Islet precursor cell (in vitro differentiated cells): ENCODE results near the gene MAD2L1BP.
"Not testable (repeated sequence)": the region's sequence is repeated elsewhere in the genome, so short reads cannot be mapped to it uniquely, and the experiment has no call there.

Source experiments
- DNase-seq: peaks from one replicate; pipeline ENCODE4 v3.0.0-alpha.2; 2018

MAD2L1BP gene

GRCh38 chr6:43635387-43636307 lies at the start of gene MAD2L1BP:
Gene MAD2L1BP (plus strand): TSS chr6:43635840. CDS start chr6:43635876, 36 bp downstream.
- DNase-seq: peak; percentile 87

- DNase-seq: no peak
Measured at GRCh38 chr6:43588194-43588593, 47.4 kb upstream of the MAD2L1BP start.

GRCh38 chr6:43589564-43589963 lies 46.1 kb upstream of the MAD2L1BP start:
- DNase-seq: not testable (repeated sequence)

- DNase-seq: no peak
Measured at GRCh38 chr6:43593938-43594337, 41.7 kb upstream of the MAD2L1BP start.

GRCh38 chr6:43600595-43600994 lies 35.0 kb upstream of the MAD2L1BP start:
- DNase-seq: no peak

- no peak for DNase-seq
Measured at GRCh38 chr6:43604174-43604573, 31.5 kb upstream of the MAD2L1BP start.

- DNase-seq: no peak
Measured at GRCh38 chr6:43606019-43606418, 29.6 kb upstream of the MAD2L1BP start.

GRCh38 chr6:43608310-43608763 lies 27.3 kb upstream of the MAD2L1BP start:
- DNase-seq: peak; percentile 80

GRCh38 chr6:43608807-43609206 lies 26.8 kb upstream of the MAD2L1BP start:
- DNase-seq: no peak

- no peak for DNase-seq
Measured at GRCh38 chr6:43609402-43609801, 26.2 kb upstream of the MAD2L1BP start.

GRCh38 chr6:43610431-43610830 lies 25.2 kb upstream of the MAD2L1BP start:
- DNase-seq: no peak

GRCh38 chr6:43613721-43614395 lies 21.8 kb upstream of the MAD2L1BP start:
- no peak for DNase-seq

GRCh38 chr6:43614396-43614730 lies 21.3 kb upstream of the MAD2L1BP start:
- DNase-seq: no peak

- no peak for DNase-seq
Measured at GRCh38 chr6:43616725-43617472, 18.7 kb upstream of the MAD2L1BP start.

GRCh38 chr6:43621078-43621835 lies 14.4 kb upstream of the MAD2L1BP start:
- DNase-seq: no peak

- DNase-seq: no peak
Measured at GRCh38 chr6:43621836-43622180, 13.8 kb upstream of the MAD2L1BP start.

- no peak for DNase-seq
Measured at GRCh38 chr6:43622541-43622940, 13.1 kb upstream of the MAD2L1BP start.

GRCh38 chr6:43623880-43624785 lies 11.5 kb upstream of the MAD2L1BP start:
- no peak for DNase-seq

- no peak for DNase-seq
Measured at GRCh38 chr6:43624786-43625288, 10.8 kb upstream of the MAD2L1BP start.

GRCh38 chr6:43625393-43625992 lies 10.1 kb upstream of the MAD2L1BP start:
- no peak for DNase-seq
